Glutamatergic neuron (in vitro differentiated cells): Measurements from ENCODE around the gene TMEM123. TPM values are rescaled to one million over a fixed set of nuclear protein-coding genes. Genes with fewer than 3 reads are reported as not detected.

Source experiments
- DNase-seq: peaks from one replicate; pipeline ENCODE4 v3.0.0; 2022
- H3K27ac Mint-ChIP-seq: one replicate; pipeline ENCODE4 v1.8.0; 2020; ENCODE audit warnings: mild to moderate bottlenecking, mixed read lengths, inconsistent platforms; ENCODE audit not compliant: unreplicated experiment
- H3K27me3 Mint-ChIP-seq: one replicate; pipeline ENCODE4 v1.8.0; 2020; ENCODE audit warnings: mild to moderate bottlenecking, moderate library complexity, mixed read lengths, inconsistent platforms; ENCODE audit not compliant: unreplicated experiment
- H3K36me3 Mint-ChIP-seq: one replicate; pipeline ENCODE4 v1.8.0; 2020; ENCODE audit warnings: mild to moderate bottlenecking, mixed read lengths, inconsistent platforms; ENCODE audit not compliant: unreplicated experiment
- H3K4me1 Mint-ChIP-seq: one replicate; pipeline ENCODE4 v1.8.0; 2020; ENCODE audit warnings: mild to moderate bottlenecking, low read depth, mixed read lengths, inconsistent platforms; ENCODE audit not compliant: unreplicated experiment
- H3K4me3 Mint-ChIP-seq: one replicate; pipeline ENCODE4 v1.8.0; 2020; ENCODE audit warnings: mild to moderate bottlenecking, mixed read lengths, inconsistent platforms; ENCODE audit not compliant: unreplicated experiment
- H3K9me3 Mint-ChIP-seq: one replicate; pipeline ENCODE4 v1.8.0; 2020; ENCODE audit warnings: mild to moderate bottlenecking, moderate library complexity, mixed read lengths, inconsistent platforms; ENCODE audit not compliant: unreplicated experiment
- CTCF ChIP-seq: fragments of 200-600 bp; sonication (generic); IDR thresholded peaks from one replicate; pipeline ENCODE4 v1.5.0; 2021; ENCODE audit not compliant: partially characterized antibody, unreplicated experiment
- total RNA-seq: library from RNA; stranded (reverse); fragmentation: NEBNext Ultra II Directional; extraction: Animal tissue kit (Norgen Biotek cat#: 25700); gene quantifications from one replicate; pipeline ENCODE4 v1.2.1, GENCODE V29; 2021; ENCODE audit not compliant: unreplicated experiment

Gene TMEM123
- total RNA-seq, 1 donor from 2014 or later: 18.1 TPM

GRCh38 chr11:102400603-102401002 lies 52.0 kb downstream of the TMEM123 start:
- no peak overlapping the region for H3K4me3 Mint-ChIP-seq
- no peak overlapping the region for H3K27ac Mint-ChIP-seq
- no peaks in the 10 kb centered on the region for H3K4me1 Mint-ChIP-seq
- peaks cover 3% of the 10 kb centered on the region for H3K27me3 Mint-ChIP-seq
- no peak for DNase-seq
- no peaks in the 10 kb centered on the region for H3K9me3 Mint-ChIP-seq
- H3K36me3 Mint-ChIP-seq: no peaks in the 10 kb centered on the region
- no peak for TF ChIP-seq CTCF

- H3K4me3 Mint-ChIP-seq: no peak overlapping the region
- DNase-seq: no peak
- no peak for TF ChIP-seq CTCF
- H3K4me1 Mint-ChIP-seq: no peaks in the 10 kb centered on the region
- H3K27ac Mint-ChIP-seq: no peak overlapping the region
- H3K36me3 Mint-ChIP-seq: no peaks in the 10 kb centered on the region
- H3K9me3 Mint-ChIP-seq: no peaks in the 10 kb centered on the region
- peaks cover 3% of the 10 kb centered on the region for H3K27me3 Mint-ChIP-seq
Observed at GRCh38 chr11:102399189-102399588, 53.4 kb downstream of the TMEM123 start.

GRCh38 chr11:102398297-102398696 lies 54.3 kb downstream of the TMEM123 start:
- no peak overlapping the region for H3K27ac Mint-ChIP-seq
- no peak overlapping the region for H3K4me3 Mint-ChIP-seq
- H3K9me3 Mint-ChIP-seq: no peaks in the 10 kb centered on the region
- TF ChIP-seq CTCF: no peak
- peaks cover 3% of the 10 kb centered on the region for H3K27me3 Mint-ChIP-seq
- H3K4me1 Mint-ChIP-seq: no peaks in the 10 kb centered on the region
- no peak for DNase-seq
- H3K36me3 Mint-ChIP-seq: no peaks in the 10 kb centered on the region

- no peak overlapping the region for H3K4me3 Mint-ChIP-seq
- H3K36me3 Mint-ChIP-seq: no peaks in the 10 kb centered on the region
- no peaks in the 10 kb centered on the region for H3K9me3 Mint-ChIP-seq
- DNase-seq: no peak
- no peaks in the 10 kb centered on the region for H3K4me1 Mint-ChIP-seq
- H3K27ac Mint-ChIP-seq: no peak overlapping the region
- TF ChIP-seq CTCF: no peak
- peaks cover 3% of the 10 kb centered on the region for H3K27me3 Mint-ChIP-seq
Observed at GRCh38 chr11:102396708-102397563, 55.6 kb downstream of the TMEM123 start.

GRCh38 chr11:102395720-102396393 lies 56.7 kb downstream of the TMEM123 start:
- Mint-ChIP-seq H3K4me1 (no peaks in the 10 kb centered on the region), H3K36me3 (no peaks in the 10 kb centered on the region), H3K27me3 (peaks cover 3% of the 10 kb centered on the region), H3K9me3 (no peaks in the 10 kb centered on the region), H3K4me3 (no peak overlapping the region), H3K27ac (no peak overlapping the region)
- no peak for DNase-seq
- no peak for TF ChIP-seq CTCF
